NCI-H226 (cell line): ENCODE measurements around the gene LUC7L2.
"Not testable (repeated sequence)": the region's sequence is repeated elsewhere in the genome, so short reads cannot be mapped to it uniquely, and the experiment has no call there.

Experiments
- DNase-seq: peaks from one replicate; pipeline ENCODE4 v3.0.0-alpha.2; 2015

LUC7L2 gene

GRCh38 chr7:139452958-139453672, 93.4 kb downstream of the LUC7L2 start:
- DNase-seq = no peak

GRCh38 chr7:139453673-139454321, 94.1 kb downstream of the LUC7L2 start:
- no peak for DNase-seq

DNA sequence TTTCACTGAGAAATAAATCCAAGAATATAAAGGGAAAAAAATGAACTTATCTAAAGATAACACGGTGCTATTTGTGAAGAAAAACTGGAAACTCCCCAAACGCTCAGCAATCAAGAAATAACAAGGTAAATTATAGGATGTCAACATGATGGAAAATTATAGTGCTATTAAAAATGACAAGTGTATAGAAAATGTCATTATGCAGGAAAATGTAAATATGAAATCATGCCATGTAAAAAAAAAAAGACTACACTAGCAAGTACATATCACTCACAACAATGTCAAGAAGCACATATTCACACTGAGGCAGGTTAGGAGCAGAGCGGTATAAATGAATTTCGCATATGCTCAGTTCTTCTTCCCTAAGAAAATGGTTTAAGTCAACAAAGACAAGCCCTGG, 96.1 kb downstream of the LUC7L2 start:
- DNase-seq = no peak

DNA sequence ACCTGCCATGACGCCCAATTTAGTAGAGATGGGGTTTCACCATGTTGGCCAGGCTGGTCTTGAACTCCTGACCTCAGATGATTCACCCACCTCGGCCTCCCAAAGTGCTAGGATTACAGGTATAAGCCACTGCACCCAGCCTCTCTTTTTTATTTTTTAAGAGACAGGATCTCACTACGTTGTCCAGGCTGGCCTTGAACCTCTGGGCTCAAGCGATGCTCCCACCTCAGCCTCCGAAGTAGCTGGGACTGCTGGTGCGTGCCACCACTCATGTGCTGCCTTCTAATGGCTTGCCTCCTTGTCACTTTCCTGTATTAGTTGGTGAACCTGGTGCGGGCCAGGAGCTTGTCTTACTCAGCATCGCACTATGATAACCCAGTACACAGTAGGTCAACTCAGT, 96.8 kb downstream of the LUC7L2 start:
- DNase-seq = no peak

GRCh38 chr7:139457153-139457946, 97.7 kb downstream of the LUC7L2 start:
- DNase-seq = peak; percentile 47

DNA sequence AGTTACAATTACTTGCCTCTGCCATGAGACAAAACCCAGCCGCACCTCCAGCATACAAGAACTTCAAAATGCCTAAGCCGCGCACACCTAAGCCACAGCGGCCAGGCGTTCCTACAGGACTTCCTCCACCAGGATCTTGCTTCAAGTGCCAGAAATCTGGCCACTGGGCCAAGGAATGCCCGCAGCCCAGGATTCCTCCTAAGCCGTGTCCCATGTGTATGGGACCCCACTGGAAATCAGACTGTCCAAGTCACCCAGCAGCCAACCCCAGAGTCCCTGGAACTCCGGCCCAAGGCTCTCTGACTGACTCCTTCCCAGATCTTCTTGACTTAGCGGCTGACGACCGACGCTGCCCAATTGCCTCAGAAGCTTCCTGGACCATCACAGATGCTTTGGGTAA, 103.7 kb downstream of the LUC7L2 start:
- DNase-seq = not testable (repeated sequence)

DNA sequence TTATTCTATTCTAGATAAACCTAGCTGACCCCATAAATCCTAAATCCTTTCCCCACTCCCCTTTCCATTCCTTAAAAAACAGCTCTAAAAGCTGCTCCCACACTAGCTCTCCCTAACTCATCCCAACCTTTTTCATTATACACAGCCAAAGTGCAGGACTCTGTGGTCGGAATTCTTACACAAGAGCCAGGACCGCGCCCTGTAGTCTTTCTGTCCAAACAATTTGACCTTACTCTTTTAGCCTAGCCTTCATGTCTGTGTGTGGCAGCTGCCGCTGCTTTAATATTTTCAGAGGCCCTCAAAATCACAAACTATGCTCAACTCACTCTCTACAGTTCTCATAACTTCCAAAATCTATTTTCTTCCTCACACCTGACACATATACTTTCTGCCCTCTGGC, 104.8 kb downstream of the LUC7L2 start:
- not testable (repeated sequence) for DNase-seq

DNA sequence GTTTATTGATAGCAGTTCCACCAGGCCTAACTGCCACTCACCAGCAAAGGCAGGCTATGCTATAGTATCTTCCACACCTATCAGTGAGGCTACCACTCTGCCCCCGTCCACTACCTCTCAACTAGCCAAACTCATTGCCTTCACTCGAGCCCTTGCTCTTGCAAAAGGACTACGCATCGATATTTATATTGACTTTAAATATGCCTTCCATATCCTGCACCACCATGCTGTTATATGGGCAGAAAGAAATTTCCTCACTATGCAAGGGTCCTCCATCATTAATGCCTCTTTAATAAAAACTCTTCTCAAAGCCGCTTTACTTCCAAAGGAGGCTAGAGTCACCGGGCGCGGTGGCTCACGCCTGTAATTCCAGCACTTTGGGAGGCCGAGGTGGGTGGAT, 105.4 kb downstream of the LUC7L2 start:
- DNase-seq = not testable (repeated sequence)

- not testable (repeated sequence) for DNase-seq
Observed at GRCh38 chr7:139467729-139468128, 108.0 kb downstream of the LUC7L2 start.

DNA sequence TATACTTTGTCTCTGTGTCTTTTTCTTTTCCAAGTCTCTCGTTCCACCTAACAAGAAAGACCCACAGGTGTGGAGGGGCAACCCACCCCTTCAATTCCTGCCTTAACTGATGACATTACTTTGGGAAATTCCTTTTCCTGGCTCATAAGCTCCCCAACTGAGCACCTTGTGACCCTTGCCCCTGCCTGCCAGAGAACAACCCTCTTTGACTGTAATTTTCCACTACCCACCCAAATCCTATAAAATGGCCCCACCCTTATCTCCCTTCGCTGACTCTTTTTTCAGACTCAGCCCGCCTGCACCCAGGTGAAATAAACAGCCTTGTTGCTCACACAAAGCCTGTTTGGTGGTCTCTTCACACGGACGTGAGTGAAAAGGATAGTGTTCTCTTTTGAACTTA, 108.6 kb downstream of the LUC7L2 start:
- not testable (repeated sequence) for DNase-seq

DNA sequence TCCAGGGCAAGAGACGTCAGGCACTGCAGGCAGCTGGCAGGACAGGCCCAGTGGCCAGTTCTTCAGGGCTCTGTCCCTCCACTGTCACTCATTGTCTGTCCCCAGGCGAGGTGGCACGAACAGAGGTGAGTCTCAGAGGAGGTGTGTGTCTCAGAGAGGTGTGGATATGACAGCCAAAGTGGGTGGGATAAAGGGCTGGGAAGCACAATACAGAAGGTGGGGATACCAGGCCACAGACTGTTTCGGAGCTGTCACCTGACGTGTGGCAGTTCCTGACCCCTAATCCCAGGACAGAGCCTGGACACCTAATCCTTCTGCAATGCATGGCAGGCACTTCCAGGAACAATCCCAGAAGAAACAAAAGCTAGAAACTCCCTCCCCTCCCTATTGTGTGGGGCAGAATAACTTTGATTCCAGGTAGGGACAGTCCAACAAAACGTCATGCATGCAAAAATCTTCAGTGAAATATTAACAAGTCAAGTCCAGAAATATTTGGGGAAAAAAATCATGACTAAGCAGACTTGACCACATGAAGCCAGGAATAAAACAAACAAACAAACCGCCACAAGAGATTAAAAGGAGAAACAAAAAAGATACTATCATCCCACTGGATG, 112.2 kb downstream of the LUC7L2 start:
- DNase-seq = no peak
